HK-2 (cell line): ENCODE measurements around the gene RNF43.

ENCODE experiments used
- DNase-seq: peaks from one replicate; pipeline ENCODE4 v3.0.0-alpha.2; 2018; ENCODE audit not compliant: unreplicated experiment

RNF43 gene

GRCh38 chr17:58417300-58418092 is at the start of gene RNF43:
RNF43 (minus strand) TSS chr17:58417534; CDS start chr17:58415577, 1,957 bp downstream.
- peak; percentile 92 for DNase-seq

GRCh38 chr17:58455491-58455890 is 38.2 kb upstream of the RNF43 start:
- DNase-seq: no peak

- DNase-seq: peak; percentile 28
These were observed 35.4 kb upstream of the RNF43 start for GRCh38 chr17:58452738-58453137.

- DNase-seq: peak; percentile 68
These were observed 30.0 kb upstream of the RNF43 start for GRCh38 chr17:58447039-58447975.

GRCh38 chr17:58446086-58446485 is 28.8 kb upstream of the RNF43 start:
- no peak for DNase-seq

GRCh38 chr17:58436805-58437239 is 19.5 kb upstream of the RNF43 start:
- no peak for DNase-seq

GRCh38 chr17:58436245-58436644 is 18.9 kb upstream of the RNF43 start:
- DNase-seq: no peak

- DNase-seq: no peak
These were observed 15.7 kb upstream of the RNF43 start for GRCh38 chr17:58432806-58433573.

- no peak for DNase-seq
These were observed 10.5 kb upstream of the RNF43 start for GRCh38 chr17:58427807-58428206.

GRCh38 chr17:58421711-58422110 is 4.4 kb upstream of the RNF43 start:
- no peak for DNase-seq

GRCh38 chr17:58420827-58421226 is 3.5 kb upstream of the RNF43 start:
- no peak for DNase-seq

- no peak for DNase-seq
These were observed 416 bp downstream of the RNF43 start for GRCh38 chr17:58416937-58417299.

- DNase-seq: no peak
These were observed 938 bp downstream of the RNF43 start for GRCh38 chr17:58416396-58416795.

GRCh38 chr17:58415371-58416055 is 1.8 kb downstream of the RNF43 start:
- DNase-seq: no peak

- DNase-seq: no peak
These were observed 2.7 kb downstream of the RNF43 start for GRCh38 chr17:58414596-58414997.

- no peak for DNase-seq
These were observed 3.6 kb downstream of the RNF43 start for GRCh38 chr17:58413684-58414083.

GRCh38 chr17:58412961-58413586 is 4.3 kb downstream of the RNF43 start:
- DNase-seq: no peak

GRCh38 chr17:58412064-58412703 is 5.2 kb downstream of the RNF43 start:
- no peak for DNase-seq

- no peak for DNase-seq
These were observed 5.9 kb downstream of the RNF43 start for GRCh38 chr17:58411408-58411894.

- no peak for DNase-seq
These were observed 6.5 kb downstream of the RNF43 start for GRCh38 chr17:58410714-58411407.
